ENCODE data around the gene GSDME.
"Not testable (repeated sequence)": the region's sequence is repeated elsewhere in the genome, so short reads cannot be mapped to it uniquely, and the experiment has no call there.

GSDME gene

DNA sequence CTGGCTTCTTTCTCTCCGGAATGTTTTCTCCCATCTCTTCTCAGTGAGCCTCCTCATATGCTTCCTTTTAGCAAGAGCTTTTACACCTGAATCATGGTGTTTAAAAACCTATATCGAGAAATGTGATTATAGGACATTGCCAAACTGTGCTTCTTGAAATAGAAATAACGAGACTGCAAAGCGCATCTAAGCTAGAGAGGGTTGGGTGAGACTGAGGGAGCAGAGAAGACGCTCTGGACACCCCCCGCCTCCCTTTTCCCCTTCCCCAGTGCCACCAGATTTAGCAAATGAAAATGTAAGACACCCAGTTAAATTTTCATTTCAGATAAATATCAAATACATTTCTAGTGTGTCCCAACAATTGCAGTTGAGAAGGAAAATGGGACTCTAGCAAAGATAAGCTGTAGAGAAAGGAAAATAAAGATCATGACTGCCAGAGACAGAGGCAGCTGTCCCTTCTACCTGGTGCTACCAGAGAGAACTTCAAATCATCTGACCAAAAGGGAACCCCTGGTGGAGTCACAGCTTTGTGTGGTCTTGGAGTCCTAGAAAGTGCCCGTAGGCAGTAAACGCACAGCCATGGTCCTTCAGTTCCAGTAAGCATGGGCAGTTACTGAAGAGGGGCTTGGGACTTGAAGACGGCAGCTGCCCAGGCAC is 14.6 kb downstream of the GSDME start:
- no peak for DNase-seq (ENCODE audit: low read depth in 4 of 4, low spot score in 1 of 4)

DNA sequence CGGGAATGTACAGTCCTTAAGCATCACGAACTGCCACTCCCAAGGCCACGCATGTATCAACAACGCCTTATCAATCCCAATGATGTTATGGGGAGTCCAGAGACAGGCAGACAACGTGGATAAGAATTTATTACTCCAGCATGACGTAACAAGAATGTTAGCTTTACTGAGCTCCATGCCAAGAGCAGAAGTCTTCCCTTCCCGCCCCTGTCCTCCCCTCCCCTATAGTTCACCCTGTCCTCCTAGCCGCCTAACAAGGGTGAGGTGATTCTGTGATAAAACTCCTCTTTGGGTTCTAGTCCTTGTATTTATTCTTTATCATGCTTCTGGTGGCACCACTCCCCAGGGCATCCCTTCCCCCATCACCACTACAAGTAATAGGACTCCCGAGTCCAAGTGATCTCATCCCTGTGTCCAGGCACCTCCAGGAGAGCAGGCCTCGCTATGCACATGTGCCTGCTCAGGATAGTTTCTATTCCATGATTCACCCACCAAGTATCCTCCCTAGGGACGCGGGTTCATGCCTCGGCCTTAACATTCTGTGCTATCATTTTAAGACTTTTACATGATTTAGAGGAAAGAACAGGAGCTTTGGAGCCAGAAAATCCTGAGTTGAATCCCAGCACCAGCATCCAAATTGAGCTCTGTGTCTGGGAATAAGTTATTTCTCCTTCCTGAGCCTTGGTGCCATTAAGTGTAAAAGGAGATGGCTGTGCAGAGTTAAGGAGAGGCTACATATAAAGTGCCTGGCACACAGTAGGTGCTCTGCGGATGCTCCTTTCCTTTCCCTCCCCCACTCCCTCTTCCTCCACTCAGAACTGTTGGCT is 15.4 kb downstream of the GSDME start:
- DNase-seq (ENCODE audit: low read depth in 4 of 4, low spot score in 1 of 4) = no peak

DNA sequence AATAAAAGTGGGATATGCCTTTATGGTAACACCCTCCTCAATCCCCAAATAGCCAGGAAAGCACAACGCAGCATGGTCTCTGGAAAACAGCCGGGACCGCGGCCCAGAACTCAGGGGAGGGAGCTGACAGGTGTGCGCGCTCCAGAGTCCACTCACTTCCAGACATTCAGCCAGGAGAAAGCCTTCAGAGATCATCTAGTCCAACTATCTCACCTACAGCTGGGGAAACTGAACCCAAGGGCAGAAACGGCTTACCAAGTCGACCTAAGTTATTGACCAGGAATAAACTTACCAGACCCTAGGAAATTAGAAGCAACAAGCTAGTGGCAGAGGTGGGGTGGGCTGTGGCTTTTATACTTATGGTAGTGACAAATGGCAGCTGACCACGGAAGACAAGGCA is 16.4 kb downstream of the GSDME start:
- no peak for DNase-seq (ENCODE audit: low read depth in 4 of 4, low spot score in 1 of 4)

DNA sequence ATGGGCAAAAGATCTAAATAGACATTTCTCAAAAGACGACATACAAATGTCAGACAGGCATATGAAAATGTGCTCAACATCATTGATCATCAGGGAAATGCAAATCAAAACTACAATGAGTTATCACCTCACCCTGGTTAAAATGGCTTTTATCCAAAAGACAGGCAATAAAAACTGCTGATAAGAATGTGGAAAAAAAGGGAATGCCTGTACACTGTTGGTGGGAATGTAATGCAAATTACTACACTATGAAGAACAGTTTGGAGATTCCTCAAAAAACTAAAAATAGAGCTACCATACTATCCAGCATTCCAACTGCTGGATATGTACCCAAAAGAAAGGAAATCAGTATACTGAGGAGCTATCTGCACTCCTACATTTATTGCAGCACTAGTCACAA is 18.0 kb downstream of the GSDME start:
- no peak for DNase-seq (ENCODE audit: low read depth in 4 of 4, low spot score in 1 of 4)

DNA sequence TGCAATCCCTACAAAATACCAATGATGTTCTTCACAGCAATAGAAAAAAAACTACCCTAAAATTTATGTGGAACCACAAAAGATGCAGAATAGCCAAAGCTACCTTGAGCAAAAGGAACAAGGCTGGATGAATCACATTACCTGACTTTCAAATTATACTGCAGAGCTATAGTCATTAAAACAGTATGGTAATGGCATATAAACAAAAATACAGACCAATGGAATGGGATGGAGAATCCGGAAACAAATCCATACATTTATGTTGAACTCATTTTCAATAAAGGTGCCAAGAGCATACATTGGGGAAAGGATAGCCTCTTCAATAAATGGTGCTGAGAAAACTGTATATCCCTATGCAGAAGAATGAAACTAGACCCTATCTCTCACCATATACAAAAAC is 18.7 kb downstream of the GSDME start:
- no peak for DNase-seq (ENCODE audit: low read depth in 4 of 4, low spot score in 1 of 4)

DNA sequence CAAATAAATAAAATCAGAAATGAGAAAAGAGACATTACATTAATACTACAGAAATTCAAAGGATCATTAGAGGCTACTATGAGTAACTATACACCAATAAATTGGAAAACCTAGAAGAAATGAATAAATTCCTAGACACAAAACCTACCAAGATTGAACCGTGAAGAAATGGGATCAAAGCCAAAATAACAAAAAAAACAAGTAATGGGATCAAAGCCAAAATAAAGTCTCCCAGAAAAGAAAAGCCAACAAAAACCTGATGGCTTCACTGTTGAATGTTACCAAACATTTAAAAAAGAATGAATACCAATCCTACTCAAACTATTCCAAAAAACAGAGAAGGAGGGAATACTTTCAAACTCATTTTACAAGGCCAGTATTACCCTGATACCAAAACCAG is 20.0 kb downstream of the GSDME start:
- no peak for DNase-seq (ENCODE audit: low read depth in 4 of 4, low spot score in 1 of 4)

DNA sequence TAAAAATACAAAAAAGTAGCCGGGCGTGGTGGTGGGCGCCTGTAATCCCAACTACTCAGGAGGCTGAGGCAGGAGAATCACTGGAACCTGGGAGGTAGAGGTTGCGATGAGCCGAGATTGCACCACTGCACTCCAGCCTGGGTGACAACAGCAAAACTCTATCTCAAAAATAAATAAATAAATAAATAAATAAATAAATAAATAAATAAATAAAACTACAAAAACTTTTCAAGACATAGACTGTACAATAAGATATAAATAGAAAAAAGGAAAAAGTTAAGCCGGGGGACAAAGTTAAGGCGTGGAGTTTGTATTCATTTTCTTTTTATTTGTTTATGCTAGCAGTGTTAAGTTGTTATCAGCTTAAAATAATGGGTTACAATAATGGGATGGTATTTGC is 21.7 kb downstream of the GSDME start:
- DNase-seq (ENCODE audit: low read depth in 4 of 4, low spot score in 1 of 4) = not testable (repeated sequence)

DNA sequence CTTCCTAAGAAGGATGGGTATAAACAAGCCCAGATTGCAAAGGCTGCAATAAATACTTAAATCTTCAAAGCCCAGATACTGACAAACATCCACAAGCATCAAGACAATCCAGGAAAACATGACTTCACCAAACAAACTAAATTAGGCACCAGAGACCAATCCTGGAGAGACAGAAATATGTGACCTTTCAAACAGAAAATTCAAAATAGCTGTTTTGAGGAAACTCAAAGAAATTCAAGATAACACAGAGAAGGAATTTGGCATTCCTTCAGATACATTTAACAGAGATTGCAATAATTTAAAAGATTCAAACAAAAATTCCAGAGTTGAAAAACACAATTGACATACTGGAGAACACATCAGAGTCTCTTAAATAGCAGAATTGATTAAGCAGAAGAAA is 23.0 kb downstream of the GSDME start:
- DNase-seq (ENCODE audit: low read depth in 4 of 4, low spot score in 1 of 4) = no peak

DNA sequence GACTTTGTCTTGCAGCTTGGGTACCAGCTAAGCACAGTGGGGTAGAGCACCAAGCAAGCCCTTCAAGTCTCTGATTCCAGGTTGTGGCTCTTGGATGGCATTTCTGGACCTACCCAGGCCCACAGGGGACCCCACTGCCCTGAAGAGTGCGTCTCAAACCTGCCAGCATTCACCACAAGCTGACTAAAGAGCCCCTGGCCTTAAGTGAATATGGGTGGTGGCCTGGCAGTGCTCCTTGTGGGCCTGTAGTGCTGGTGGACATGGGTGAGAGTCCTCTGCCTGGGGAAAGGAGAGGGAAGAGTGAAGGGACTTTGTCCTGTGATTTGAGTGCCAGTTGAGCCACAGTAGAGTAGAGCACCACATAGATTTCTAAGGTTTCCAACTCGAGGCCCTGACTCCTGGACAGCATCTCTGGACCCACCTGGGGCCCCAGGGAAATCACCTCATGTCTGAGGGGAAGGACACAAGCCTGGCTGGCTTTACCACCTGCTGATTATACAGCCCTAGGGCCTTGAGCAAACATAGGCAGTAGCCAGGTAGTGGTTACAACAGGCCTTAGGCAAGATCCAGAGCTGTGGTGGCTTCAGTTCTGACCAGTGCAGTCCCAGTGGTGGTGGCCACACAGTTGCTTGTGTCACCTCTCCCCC is 23.7 kb downstream of the GSDME start:
- no peak for DNase-seq (ENCODE audit: low read depth in 4 of 4, low spot score in 1 of 4)

DNA sequence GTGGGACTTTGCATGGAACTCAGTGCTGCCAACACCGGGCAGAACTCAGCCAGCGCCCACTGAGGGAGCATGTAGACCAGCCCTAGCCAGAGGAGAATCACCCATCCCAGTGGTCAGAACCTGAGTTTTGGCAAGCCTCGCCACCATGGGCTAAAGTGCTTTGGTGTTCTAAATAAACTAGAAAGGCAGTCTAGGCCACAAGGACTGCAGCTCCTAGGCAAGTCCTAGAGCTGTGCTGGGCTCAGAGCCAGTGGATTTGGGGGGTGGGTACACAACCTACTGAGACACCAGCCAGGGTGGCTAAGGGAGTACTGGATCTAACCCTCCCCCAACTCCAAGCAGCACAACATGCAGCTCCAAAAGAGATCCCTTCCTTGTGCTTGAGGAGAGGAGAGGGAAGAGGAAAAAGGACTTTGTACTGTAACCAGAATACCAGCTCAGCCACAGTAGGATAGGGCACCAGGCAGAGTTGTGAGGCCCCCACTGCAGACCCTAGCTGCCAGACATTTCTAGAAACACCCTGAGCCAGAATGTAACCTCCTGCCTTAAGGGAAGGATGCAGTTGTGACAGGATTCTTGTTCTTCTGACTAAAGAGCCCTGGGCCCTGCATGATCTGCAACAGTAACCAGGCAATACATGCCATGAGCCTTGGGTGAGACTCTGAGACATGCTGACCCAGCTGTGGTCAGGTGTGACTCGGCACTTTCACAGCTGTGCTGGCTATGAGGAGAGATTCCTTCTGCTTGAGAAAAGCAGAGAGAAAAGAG is 24.4 kb downstream of the GSDME start:
- no peak for DNase-seq (ENCODE audit: low read depth in 4 of 4, low spot score in 1 of 4)

DNA sequence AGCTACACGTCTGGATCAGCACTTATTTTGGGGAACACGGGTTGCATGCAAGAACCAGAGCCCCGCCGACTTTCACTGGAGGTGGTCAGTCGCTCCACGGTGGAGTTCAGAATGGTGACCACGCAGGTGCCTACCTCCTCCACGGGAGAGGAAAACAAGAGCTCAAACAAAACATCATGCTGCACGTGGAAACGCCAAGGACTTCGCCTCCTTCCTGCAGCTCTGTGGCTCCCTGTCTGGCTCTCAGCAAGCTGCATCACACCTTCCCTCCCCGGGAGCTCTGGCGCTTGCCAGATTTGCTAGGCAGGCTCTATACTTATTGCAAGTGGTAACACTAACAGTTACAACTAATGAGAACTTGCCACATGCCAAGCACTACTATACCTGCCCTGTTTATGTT is 26.0 kb downstream of the GSDME start:
- no peak for DNase-seq (ENCODE audit: low read depth in 4 of 4, low spot score in 1 of 4)

DNA sequence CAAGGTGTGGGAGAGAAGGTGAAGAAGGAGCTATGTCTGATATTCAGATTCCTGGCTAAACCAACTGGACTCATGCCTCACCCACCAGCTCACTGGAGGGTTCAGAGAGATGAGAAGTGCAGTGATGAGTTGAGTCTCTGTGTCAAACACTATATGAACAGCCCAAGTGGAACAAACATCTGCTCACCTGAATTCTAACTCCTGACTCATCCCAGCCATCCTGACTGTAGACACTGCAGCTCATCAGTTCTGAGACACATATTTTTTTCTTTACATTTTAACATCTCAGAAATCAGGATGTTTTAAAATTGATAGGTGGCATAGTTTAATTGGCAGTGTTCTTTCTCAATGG is 27.3 kb downstream of the GSDME start:
- no peak for DNase-seq (ENCODE audit: low read depth in 4 of 4, low spot score in 1 of 4)

DNA sequence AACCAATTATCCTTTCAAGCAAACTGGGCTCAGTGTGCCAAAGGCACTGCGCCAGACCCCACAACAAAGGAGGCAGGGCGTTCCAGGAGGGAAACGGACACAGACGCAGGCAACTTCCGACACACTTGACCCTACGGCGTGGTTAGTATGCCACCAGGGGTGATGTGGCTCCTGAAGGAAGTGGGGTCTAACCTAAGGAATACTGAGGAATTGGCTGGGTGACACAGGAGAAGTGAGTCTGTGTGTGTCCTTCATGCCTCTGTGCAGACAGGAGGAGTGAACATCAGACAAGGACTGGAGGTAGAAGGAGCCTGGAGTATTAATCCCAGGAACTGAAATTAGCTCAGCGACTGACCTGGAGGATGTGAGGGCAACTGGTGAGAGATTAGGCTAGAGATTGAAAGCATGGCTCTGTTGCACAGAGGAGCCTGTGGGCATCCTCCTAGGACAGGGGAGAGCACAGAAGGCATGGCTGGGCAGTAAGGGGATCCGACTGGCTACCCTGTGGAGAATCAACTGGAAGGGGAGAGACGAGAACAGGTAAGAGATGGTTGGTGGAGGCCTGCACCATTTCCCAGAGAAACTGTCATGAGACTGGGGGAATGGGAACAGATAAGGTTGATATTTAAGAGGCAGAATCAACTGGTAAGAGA is 27.8 kb downstream of the GSDME start:
- no peak for DNase-seq (ENCODE audit: low read depth in 4 of 4, low spot score in 1 of 4)

DNA sequence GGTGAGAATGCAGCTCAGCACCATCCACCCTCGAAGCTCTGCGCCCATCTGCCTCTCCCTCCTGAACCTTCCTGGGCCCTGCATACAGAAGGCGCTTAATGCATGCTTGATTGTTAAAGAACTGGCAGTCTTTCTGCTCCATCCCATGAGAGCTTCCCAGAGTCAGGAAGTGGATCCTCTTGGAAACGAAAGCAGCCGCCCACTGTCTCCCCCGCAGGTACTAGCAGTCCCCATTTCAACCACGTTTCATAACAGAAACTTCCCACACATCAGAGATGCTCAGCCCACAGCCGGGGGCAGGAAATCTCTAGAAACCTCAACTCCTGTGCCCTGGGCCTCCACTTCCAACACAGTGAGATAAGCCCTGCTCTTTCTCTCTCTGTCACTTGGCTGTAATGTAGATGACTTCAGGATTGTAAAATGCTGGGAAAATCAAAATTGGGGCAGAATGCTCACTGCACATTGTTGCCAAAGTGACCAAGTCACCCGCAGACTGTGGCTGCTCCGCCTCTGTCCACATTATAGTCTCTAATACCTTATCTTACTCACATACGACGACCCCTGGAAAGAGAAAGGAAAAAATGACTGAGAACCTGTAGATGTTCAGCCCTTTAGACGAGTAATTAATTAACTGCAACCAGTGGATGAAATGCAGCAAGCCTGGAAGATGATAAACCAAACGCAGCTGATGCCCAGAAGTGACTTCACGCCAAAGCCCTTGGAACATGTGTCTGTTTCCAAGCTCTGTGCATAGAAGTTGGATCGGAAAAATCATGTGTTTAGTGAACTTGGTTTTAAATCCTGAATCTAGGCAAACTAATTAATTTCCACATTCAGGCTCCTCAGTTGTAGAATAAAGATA is 28.5 kb downstream of the GSDME start:
- DNase-seq (ENCODE audit: low read depth in 4 of 4, low spot score in 1 of 4) = no peak

DNA sequence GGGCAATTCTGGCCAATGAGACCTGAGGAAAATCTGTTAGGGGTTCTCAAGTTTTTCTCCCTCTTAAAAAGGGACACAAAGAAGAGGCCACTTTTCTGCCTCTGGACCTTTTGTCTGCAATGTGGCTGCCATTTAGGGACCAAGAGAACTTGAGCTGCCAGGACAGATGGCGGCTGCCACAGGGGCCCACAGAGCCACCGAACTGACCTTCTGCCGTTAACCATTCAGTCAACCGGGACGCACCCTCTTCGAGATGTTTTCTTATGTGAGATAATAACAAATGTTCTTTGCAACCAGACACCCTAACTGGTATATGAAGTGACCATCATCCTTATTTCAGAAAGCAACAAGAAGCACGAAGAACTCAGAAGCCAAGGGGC is 29.2 kb downstream of the GSDME start:
- no peak for DNase-seq (ENCODE audit: low read depth in 4 of 4, low spot score in 1 of 4)

DNA sequence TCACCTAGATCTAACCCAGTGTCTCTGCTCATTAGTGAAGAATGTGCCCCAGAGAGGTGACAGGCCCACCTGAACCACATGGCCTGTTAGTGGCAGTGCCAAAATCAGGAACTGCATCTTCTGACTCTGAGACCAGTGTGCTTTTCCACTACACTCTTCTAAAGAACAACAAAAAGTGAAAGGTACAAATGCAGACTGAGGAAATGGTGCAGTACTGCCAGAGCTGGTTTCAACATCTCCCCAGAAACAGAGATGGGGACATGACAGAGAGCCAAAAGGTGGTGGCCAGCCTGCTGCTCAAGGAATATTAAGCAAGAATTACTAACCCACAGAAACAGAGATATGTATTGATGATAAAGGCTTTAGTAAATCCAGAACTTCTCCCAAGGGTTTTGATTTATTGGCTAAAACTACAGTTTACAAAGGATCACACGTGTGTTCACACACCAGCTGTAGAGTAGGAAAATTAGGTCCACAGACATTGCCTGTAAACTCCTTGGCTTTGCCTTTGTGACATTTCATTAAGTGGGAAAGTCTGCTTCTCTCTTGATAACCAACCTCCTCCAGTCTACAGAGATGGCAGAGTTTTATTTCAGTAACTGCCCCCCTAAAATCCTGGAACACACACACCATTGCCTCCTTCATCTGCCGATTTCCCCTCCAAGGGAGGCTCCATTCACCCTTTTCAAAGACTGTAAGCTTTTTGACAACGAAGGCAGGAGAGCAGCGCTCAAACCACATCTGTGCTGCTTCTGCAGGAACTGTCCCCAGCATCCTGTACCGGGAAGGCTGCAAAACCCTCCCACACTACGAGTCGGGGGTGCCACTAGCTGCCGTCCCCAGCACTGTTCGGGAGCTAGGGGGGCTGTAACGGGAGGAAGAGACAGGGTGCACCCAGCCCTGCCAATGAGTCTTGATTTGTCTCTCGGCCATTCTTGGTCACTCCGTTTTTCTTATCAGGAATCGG is 29.8 kb downstream of the GSDME start:
- no peak for DNase-seq (ENCODE audit: low read depth in 4 of 4, low spot score in 1 of 4)

DNA sequence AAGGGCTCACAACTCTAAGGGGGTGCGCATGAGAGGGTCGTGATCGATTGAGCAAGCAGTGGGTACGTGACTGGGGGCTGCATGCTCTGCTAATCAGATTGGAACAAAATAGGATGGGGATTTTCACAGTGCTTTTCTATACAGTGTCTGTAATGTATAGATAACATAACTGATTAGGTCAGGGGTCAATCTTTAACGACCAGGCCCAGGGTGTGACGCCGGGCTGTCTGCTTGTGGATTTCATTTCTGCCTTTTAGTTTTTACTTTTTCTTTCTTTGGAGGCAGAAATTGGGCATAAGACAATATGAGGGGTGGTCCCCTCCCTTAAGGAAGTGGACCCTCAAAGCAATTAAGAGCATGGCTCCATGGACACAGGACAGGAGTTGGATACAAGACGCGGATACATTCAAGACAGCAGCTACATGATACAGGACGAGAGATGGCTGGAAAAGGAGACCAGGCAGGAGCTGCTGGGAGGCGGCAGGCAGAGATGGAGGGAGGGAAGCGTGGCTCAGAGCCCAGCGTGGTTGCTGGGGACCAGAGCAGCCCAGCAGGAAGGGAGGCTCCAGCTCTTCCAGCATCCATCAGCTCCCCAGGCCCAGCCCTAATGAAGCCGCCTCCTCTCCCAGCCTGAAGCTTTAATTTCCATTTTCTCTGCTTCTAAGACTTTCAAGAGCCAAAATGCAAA is 31.6 kb downstream of the GSDME start:
- DNase-seq (ENCODE audit: low read depth in 4 of 4, low spot score in 1 of 4) = no peak

DNA sequence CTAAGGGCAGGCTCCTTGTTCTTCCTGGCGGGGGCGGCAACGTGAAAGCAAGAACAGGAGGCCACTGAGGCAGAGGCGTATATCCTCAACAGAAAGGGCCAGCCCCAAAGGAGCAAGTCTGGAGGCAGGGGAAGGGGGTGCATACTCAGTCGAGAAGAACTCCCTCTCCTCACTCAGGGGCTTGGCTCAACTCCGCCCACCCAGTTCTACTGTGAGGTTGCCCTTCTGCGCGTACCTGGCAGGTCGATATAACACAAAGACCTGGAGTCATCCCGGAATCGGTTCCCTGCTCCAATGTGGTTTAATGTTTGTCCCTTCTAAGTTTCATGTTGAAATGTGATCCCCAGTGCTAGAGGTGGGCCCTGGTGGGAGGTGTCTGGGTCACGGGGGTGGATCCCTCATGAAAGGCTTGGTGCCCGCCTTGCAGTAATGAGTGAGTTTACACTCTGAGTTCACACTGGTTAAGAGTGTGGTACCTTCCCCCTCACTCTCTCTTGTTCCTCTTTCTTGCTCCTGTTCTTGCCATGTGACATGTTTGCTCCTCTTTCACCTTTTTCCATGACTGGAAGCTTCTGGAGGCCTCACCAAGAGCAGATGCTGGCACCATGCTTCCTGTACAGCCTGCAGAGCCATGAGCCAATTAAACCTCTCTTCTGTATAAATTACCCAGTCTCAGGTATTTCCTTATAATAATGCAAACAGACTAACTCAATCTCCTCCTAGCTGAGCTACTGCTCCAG is 32.6 kb downstream of the GSDME start:
- no peak for DNase-seq (ENCODE audit: low read depth in 4 of 4, low spot score in 1 of 4)
